Measurements from ENCODE around the gene LYL1. TPM values are rescaled to one million over a fixed set of nuclear protein-coding genes. Genes with fewer than 3 reads are reported as not detected.

The LYL1 gene
- total RNA-seq, 3 donors from 2014 or later: 1.9 to 3.0 (median 2.9) TPM

GRCh38 chr19:13104360-13104847 lies 1.7 kb upstream of the LYL1 start:
- Mint-ChIP-seq H3K4me1 (ENCODE audit: low read depth) (peaks cover 35% of the 10 kb centered on the region), H3K4me3 (peak overlapping the region; percentile 86), H3K36me3 (ENCODE audit: insufficient read depth) (peaks cover 7% of the 10 kb centered on the region), H3K9me3 (no peaks in the 10 kb centered on the region), H3K27me3 (ENCODE audit: low read depth) (no peaks in the 10 kb centered on the region)
- ATAC-seq (peak; percentile 30 to 53), DNase-seq (peak; percentile 57)

DNA sequence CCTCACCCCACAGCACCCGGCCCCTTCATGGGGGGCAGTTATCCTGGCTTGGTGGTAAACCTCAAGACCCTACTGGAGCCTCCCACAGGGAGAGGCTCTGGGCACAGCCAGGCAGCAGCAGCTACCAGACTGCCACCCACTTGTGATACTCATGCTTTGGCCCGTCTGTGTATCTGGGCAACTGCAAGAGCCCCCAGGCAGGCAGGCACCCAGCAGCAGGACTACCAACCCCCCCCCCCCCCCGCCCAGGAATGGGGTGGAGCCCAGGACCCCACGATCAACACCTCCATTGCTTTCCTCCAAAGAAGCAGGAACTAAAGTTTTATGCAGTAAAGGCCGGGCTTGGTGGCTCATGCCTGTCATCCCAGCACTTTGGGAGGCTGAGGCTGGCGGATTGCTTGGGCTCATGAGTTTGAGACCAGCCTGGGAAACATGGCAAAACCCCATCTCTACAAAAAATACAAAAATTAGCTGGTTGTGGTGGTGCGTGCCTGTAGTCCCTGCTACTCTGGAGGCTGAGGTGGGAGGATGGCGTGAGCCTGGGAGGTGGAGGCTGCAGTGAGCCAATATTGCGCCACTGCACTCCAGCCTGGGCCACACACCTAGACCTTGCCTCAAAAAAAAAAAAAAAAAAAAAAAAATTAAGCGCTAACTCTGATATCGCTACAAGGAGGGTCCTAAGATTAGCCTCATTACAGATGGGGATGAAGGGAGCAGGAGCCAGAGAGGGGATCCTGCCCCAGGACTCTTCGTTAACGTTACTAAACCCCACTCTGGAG lies 1.1 kb upstream of the LYL1 start:
- Mint-ChIP-seq H3K27me3 (ENCODE audit: low read depth) (no peaks in the 10 kb centered on the region), H3K36me3 (ENCODE audit: insufficient read depth) (peaks cover 7% of the 10 kb centered on the region), H3K4me1 (ENCODE audit: low read depth) (peaks cover 38% of the 10 kb centered on the region), H3K9me3 (no peaks in the 10 kb centered on the region), H3K4me3 (peak overlapping the region; percentile 86)
- DNase-seq (no peak), ATAC-seq (no peak)

GRCh38 chr19:13102416-13102665 lies 317 bp downstream of the LYL1 start:
- ATAC-seq (no peak), DNase-seq (no peak)
- Mint-ChIP-seq H3K9me3 (no peaks in the 10 kb centered on the region), H3K36me3 (ENCODE audit: insufficient read depth) (peaks cover 3% of the 10 kb centered on the region), H3K4me3 (peak overlapping the region; percentile 70), H3K4me1 (ENCODE audit: low read depth) (peaks cover 40% of the 10 kb centered on the region), H3K27me3 (ENCODE audit: low read depth) (no peaks in the 10 kb centered on the region)

DNA sequence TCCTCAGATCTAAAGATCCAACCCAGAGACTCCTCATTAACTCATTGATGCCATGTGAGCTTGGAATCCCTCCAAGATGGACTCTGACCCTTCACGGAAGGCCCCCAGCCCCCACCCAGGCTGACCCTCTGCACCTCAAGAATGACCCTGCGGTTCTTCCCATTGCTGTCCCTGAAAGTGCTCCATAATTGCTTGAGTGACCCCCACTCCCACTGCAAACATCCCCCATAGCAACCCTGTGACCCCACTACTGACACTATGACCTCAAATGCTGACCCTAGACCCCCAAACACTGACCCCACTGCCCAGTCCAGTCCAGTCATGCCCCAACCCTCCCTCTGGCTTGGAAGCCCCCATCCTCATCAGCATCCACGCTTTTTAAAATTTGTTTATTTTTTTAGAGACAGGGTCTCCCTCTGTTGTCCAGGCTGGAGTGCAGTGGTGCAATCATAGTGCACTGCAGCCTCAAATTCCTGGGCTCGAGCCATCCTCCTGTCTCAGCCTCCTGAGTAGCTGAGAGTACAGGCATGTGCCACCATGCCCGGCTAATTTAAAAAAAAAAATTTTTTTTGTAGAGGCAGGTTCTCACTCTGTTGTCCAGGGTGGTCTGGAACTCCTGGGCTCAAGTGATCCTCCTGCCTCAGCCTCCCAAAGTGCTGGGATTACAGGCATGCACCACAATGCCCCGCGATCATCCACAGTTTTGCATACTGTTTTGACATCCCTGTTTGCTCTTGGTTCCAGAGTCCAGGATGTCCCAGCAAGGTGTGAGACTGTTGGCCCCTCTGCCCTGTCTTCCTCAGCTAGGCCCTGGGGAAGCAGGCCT lies 855 bp downstream of the LYL1 start:
- H3K27me3 Mint-ChIP-seq (ENCODE audit: low read depth): peaks cover 3% of the 10 kb centered on the region
- H3K4me3 Mint-ChIP-seq: peak overlapping the region; percentile 70
- no peak for ATAC-seq
- no peaks in the 10 kb centered on the region for H3K9me3 Mint-ChIP-seq
- peaks cover 44% of the 10 kb centered on the region for H3K4me1 Mint-ChIP-seq (ENCODE audit: low read depth)
- no peak for DNase-seq
- H3K36me3 Mint-ChIP-seq (ENCODE audit: insufficient read depth): peaks cover 2% of the 10 kb centered on the region

GRCh38 chr19:13100841-13101589 lies 1.6 kb downstream of the LYL1 start:
- H3K9me3 Mint-ChIP-seq: no peaks in the 10 kb centered on the region
- ATAC-seq: no peak
- peaks cover 45% of the 10 kb centered on the region for H3K4me1 Mint-ChIP-seq (ENCODE audit: low read depth)
- peaks cover 2% of the 10 kb centered on the region for H3K36me3 Mint-ChIP-seq (ENCODE audit: insufficient read depth)
- H3K27me3 Mint-ChIP-seq (ENCODE audit: low read depth): peaks cover 6% of the 10 kb centered on the region
- peak overlapping the region; percentile 70 for H3K4me3 Mint-ChIP-seq
- no peak for DNase-seq

GRCh38 chr19:13100031-13100588 lies 2.5 kb downstream of the LYL1 start:
- H3K4me3 Mint-ChIP-seq: peak overlapping the region; percentile 58
- peaks cover 2% of the 10 kb centered on the region for H3K36me3 Mint-ChIP-seq (ENCODE audit: insufficient read depth)
- peaks cover 44% of the 10 kb centered on the region for H3K4me1 Mint-ChIP-seq (ENCODE audit: low read depth)
- peaks cover 7% of the 10 kb centered on the region for H3K27me3 Mint-ChIP-seq (ENCODE audit: low read depth)
- no peaks in the 10 kb centered on the region for H3K9me3 Mint-ChIP-seq
- ATAC-seq (peak; percentile 56 to 69), DNase-seq (peak; percentile 43)

GRCh38 chr19:13099073-13099999 lies 3.3 kb downstream of the LYL1 start:
- H3K9me3 Mint-ChIP-seq: no peaks in the 10 kb centered on the region
- peaks cover 42% of the 10 kb centered on the region for H3K4me1 Mint-ChIP-seq (ENCODE audit: low read depth)
- ATAC-seq (peak; percentile 53 to 62), DNase-seq (peak; percentile 72)
- H3K4me3 Mint-ChIP-seq: peak overlapping the region; percentile 69
- no peaks in the 10 kb centered on the region for H3K36me3 Mint-ChIP-seq (ENCODE audit: insufficient read depth)
- peaks cover 10% of the 10 kb centered on the region for H3K27me3 Mint-ChIP-seq (ENCODE audit: low read depth)

DNA sequence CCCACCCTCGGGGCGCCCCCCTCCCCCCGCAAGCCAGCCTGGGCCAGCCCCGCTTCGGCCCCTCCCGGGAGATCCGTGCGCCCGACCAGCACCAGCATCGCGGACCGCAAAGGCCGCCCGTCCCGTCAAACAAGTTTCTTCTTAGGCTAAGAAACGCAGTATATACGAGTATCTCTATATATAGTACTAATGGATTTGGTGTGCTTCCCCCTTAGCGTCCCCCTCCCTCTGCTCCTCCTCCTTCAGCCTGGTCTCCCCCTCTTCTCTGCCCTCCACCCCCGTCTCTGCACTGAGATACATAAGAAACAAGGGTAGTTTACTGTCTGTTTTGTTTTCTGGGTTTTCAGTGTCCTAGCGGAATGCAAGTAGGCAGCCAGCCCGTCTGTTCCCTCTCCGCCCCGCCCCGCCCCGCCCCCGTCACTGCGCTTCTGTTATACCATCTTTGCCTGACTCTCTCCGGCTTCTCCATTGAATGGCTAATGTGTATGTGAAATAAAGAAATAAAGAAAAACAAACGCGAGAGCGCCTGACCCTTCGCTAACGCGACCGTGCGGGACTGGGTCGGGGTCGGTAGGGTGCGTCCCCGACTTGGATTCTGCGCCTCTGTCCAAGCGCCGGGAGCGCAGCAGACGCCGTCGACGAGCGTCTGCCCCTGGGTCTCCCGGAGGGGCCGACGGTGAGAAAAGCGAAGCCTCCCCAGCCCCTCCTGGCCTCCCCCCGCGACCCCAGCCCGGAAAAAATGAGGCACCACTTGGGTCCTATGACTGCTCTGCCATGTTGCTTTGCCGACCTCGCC lies 4.2 kb downstream of the LYL1 start:
- H3K4me3 Mint-ChIP-seq: peak overlapping the region; percentile 69
- H3K27me3 Mint-ChIP-seq (ENCODE audit: low read depth): peaks cover 13% of the 10 kb centered on the region
- H3K9me3 Mint-ChIP-seq: no peaks in the 10 kb centered on the region
- ATAC-seq (no peak), DNase-seq (no peak)
- H3K36me3 Mint-ChIP-seq (ENCODE audit: insufficient read depth): no peaks in the 10 kb centered on the region
- peaks cover 44% of the 10 kb centered on the region for H3K4me1 Mint-ChIP-seq (ENCODE audit: low read depth)

DNA sequence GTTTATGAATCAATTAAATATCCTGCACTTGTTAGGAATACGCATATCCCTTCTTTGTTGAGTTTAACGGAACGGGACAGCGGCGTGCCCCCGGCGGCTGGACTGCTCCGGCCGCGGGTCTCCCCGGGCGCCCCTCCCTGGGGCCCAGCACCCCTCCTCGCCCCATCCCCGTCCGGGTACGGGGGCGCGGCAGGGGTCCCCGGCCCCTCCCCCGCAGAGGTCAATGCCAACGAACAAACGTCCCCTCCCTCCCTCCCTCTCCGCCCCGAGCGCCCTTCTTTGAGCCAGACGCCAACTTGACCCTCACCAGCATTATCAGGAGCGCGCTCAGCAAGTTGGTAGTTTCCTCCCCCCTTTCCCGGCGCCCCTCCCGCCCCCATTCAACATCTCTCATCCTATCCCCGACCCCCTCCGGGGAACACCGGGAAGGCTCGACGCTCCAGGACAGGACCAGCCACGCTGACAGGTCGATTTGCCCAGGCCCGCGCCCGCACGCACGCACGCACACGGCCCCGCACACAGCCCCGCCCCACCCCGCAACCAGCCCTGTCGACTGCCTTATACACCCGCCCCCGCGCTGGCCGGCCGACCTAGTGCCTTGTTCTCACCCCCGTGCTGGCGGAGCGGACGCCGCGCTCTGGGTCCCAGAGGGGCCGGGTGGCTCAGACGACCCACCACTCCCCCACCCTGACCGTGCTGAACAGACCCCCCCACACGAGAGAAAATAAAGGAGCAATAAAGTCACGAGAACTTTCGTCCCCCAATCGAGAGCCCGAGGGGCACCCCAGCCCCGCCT lies 5.0 kb downstream of the LYL1 start:
- H3K27me3 Mint-ChIP-seq (ENCODE audit: low read depth): peaks cover 13% of the 10 kb centered on the region
- H3K9me3 Mint-ChIP-seq: no peaks in the 10 kb centered on the region
- DNase-seq (no peak), ATAC-seq (no peak)
- no peaks in the 10 kb centered on the region for H3K36me3 Mint-ChIP-seq (ENCODE audit: insufficient read depth)
- peaks cover 40% of the 10 kb centered on the region for H3K4me1 Mint-ChIP-seq (ENCODE audit: low read depth)
- H3K4me3 Mint-ChIP-seq: peak overlapping the region; percentile 61

DNA sequence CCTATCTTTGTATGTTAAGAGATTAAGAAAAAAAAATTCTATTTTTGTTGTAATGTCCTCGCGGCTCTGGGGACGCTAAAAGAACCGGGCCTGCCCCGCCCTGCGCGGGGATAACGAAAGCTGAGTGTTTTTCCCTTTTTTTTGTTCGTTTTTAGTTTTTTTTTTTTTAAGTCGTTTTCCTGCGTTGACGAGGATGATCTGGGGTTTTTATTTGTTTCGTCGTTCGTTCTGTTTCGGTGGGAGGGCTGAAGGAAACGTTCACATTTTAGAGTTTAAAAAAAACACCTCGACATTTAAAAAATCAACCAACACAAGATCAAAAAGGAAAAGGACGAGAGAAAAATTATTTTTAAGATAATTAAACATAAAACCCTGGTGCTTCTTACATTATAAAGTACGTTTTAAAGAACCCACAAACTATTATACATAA lies 5.6 kb downstream of the LYL1 start:
- Mint-ChIP-seq H3K9me3 (no peaks in the 10 kb centered on the region), H3K4me3 (peak overlapping the region; percentile 73), H3K27me3 (ENCODE audit: low read depth) (peaks cover 13% of the 10 kb centered on the region), H3K36me3 (ENCODE audit: insufficient read depth) (no peaks in the 10 kb centered on the region), H3K4me1 (ENCODE audit: low read depth) (peaks cover 36% of the 10 kb centered on the region)
- DNase-seq: no peak
- ATAC-seq: no peak

DNA sequence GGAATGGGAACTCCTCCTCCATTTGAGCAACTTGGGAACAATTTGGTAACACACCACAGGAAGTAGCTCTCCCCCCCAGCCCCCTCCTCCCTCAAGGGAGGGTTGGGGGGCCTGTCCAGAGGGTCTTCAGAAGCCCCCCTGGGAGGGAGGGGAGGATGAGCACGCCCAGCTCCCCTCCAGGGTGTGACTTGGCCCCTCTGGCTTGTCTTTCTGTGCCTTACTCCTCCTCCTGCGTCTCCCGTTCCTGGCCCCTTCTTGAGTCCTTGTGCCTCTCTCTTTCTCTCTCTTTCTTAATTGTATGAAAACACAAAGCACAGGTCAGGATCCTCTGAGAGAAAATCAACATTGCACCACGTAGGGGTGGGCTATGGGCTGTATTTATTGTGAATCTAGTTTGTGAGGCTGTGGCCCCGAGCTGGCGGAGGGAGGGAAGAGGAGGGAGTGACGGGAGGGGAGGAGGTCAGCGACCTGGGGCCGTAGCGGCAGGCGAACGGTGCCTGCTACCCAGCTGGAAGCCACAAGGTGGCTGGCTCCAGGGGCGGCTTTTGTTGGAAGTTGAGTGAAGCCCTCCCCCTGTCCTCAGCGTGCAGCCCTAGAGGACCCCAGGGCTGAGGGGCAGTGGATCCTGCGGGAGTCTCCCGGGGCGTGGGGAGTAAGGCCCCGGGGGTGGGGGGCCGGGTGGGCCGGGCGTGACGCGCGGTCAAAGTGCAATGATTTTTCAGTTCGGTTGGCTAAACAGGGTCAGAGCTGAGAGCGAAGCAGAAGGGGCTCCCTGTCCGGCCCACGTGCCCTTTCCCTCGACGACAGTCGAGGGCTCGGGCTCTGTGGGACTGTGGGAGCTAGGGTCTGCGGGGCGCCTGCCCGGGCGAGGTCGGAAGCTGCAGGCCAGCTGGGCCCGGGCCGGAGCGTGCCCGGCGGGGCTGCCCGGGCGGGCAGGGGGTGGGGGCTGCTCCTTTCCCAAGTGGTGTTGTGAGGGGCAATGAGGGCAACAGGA lies 6.4 kb downstream of the LYL1 start:
- peaks cover 30% of the 10 kb centered on the region for H3K4me1 Mint-ChIP-seq (ENCODE audit: low read depth)
- H3K4me3 Mint-ChIP-seq: peak overlapping the region; percentile 67
- ATAC-seq: no peak
- no peak for DNase-seq
- peaks cover 13% of the 10 kb centered on the region for H3K27me3 Mint-ChIP-seq (ENCODE audit: low read depth)
- no peaks in the 10 kb centered on the region for H3K36me3 Mint-ChIP-seq (ENCODE audit: insufficient read depth)
- H3K9me3 Mint-ChIP-seq: no peaks in the 10 kb centered on the region
